ENCODE data around the gene CYB561.

DNA sequence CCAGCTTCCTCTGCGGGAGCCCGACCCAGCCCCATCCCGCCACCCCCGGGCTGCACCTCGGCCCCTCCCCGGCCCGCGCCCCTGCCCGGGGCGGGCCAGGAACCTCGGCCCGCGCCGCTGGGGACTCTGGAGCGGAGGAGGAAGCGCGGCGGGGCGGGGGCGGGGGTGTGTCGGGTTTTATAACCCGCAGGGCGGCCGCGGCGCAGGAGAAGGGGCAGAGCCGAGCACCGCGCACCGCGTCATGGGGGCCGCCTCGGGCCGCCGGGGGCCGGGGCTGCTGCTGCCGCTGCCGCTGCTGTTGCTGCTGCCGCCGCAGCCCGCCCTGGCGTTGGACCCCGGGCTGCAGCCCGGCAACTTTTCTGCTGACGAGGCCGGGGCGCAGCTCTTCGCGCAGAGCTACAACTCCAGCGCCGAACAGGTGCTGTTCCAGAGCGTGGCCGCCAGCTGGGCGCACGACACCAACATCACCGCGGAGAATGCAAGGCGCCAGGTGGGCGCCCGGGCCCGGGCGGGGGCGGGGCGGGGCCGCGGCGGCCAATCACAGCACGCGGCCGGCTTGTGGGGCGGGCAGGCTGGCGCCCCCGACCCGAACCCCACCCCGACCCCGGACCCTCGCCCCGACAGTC is 30.9 kb upstream of the CYB561 start, which contains the start of gene ACE:
- TF ChIP-seq POLR2A (IDR thresholded peaks at IDR 0.05) (no peak), CTCF (IDR thresholded peaks at IDR 0.05) (no peak)

Measured in right lobe of liver (tissue), 4 donors.